ENCODE measurements around the gene PDLIM3. TPM values are rescaled to one million over a fixed set of nuclear protein-coding genes. Genes with fewer than 3 reads are reported as not detected.

PDLIM3 gene
- total RNA-seq, 1 donor: 2.2 TPM

- no peaks in the 10 kb centered on the region for H3K9me3 ChIP-seq (ENCODE audit: low read depth, low read length)
- H3K79me2 ChIP-seq (ENCODE audit: insufficient read depth, low read length): no peaks in the 10 kb centered on the region
- no peak overlapping the region for H3K27ac ChIP-seq (ENCODE audit: low read depth, low read length)
- H3K4me2 ChIP-seq (ENCODE audit: insufficient read depth, low read length): no peak overlapping the region
- H3K4me3 ChIP-seq (ENCODE audit: insufficient read depth, low read length): no peak overlapping the region
- no peak for DNase-seq (ENCODE audit: insufficient read length, low spot score, missing footprints)
- H3K4me1 ChIP-seq (ENCODE audit: insufficient read depth, low read length): no peaks in the 10 kb centered on the region
- no peaks in the 10 kb centered on the region for H4K20me1 ChIP-seq (ENCODE audit: insufficient read depth, low read length)
- H3K36me3 ChIP-seq (ENCODE audit: insufficient read depth, low read length): no peaks in the 10 kb centered on the region
- H2AFZ ChIP-seq (ENCODE audit: low read length): no peak overlapping the region
- TF ChIP-seq CTCF (IDR thresholded peaks at IDR 0.05; ENCODE audit: extremely low read depth, low read depth, low read length): no peak
- H3K27me3 ChIP-seq (ENCODE audit: insufficient read depth, low read length): no peaks in the 10 kb centered on the region
Measured at GRCh38 chr4:185502386-185502785, 32.9 kb downstream of the PDLIM3 start.

GRCh38 chr4:185500576-185500975 is 34.7 kb downstream of the PDLIM3 start:
- no peak overlapping the region for H3K4me3 ChIP-seq (ENCODE audit: insufficient read depth, low read length)
- H3K27ac ChIP-seq (ENCODE audit: low read depth, low read length): no peak overlapping the region
- H3K4me2 ChIP-seq (ENCODE audit: insufficient read depth, low read length): no peak overlapping the region
- DNase-seq (ENCODE audit: insufficient read length, low spot score, missing footprints): no peak
- H4K20me1 ChIP-seq (ENCODE audit: insufficient read depth, low read length): no peaks in the 10 kb centered on the region
- H3K79me2 ChIP-seq (ENCODE audit: insufficient read depth, low read length): no peaks in the 10 kb centered on the region
- H3K27me3 ChIP-seq (ENCODE audit: insufficient read depth, low read length): no peaks in the 10 kb centered on the region
- H2AFZ ChIP-seq (ENCODE audit: low read length): no peak overlapping the region
- TF ChIP-seq CTCF (IDR thresholded peaks at IDR 0.05; ENCODE audit: extremely low read depth, low read depth, low read length): no peak
- no peaks in the 10 kb centered on the region for H3K9me3 ChIP-seq (ENCODE audit: low read depth, low read length)
- H3K4me1 ChIP-seq (ENCODE audit: insufficient read depth, low read length): no peaks in the 10 kb centered on the region
- no peaks in the 10 kb centered on the region for H3K36me3 ChIP-seq (ENCODE audit: insufficient read depth, low read length)

GRCh38 chr4:185500035-185500434 is 35.3 kb downstream of the PDLIM3 start:
- TF ChIP-seq CTCF (IDR thresholded peaks at IDR 0.05; ENCODE audit: extremely low read depth, low read depth, low read length): no peak
- Histone ChIP-seq H3K36me3 (ENCODE audit: insufficient read depth, low read length) (no peaks in the 10 kb centered on the region), H2AFZ (ENCODE audit: low read length) (no peak overlapping the region), H3K4me3 (ENCODE audit: insufficient read depth, low read length) (no peak overlapping the region), H3K27ac (ENCODE audit: low read depth, low read length) (no peak overlapping the region), H3K79me2 (ENCODE audit: insufficient read depth, low read length) (no peaks in the 10 kb centered on the region), H3K4me2 (ENCODE audit: insufficient read depth, low read length) (no peak overlapping the region), H3K9me3 (ENCODE audit: low read depth, low read length) (no peaks in the 10 kb centered on the region), H3K4me1 (ENCODE audit: insufficient read depth, low read length) (no peaks in the 10 kb centered on the region), H4K20me1 (ENCODE audit: insufficient read depth, low read length) (no peaks in the 10 kb centered on the region), H3K27me3 (ENCODE audit: insufficient read depth, low read length) (no peaks in the 10 kb centered on the region)
- DNase-seq (ENCODE audit: insufficient read length, low spot score, missing footprints): no peak

- H3K4me3 ChIP-seq (ENCODE audit: insufficient read depth, low read length): no peak overlapping the region
- no peaks in the 10 kb centered on the region for H3K79me2 ChIP-seq (ENCODE audit: insufficient read depth, low read length)
- no peak for TF ChIP-seq CTCF (IDR thresholded peaks at IDR 0.05; ENCODE audit: extremely low read depth, low read depth, low read length)
- no peaks in the 10 kb centered on the region for H4K20me1 ChIP-seq (ENCODE audit: insufficient read depth, low read length)
- no peak overlapping the region for H2AFZ ChIP-seq (ENCODE audit: low read length)
- no peak overlapping the region for H3K4me2 ChIP-seq (ENCODE audit: insufficient read depth, low read length)
- no peak overlapping the region for H3K27ac ChIP-seq (ENCODE audit: low read depth, low read length)
- no peaks in the 10 kb centered on the region for H3K27me3 ChIP-seq (ENCODE audit: insufficient read depth, low read length)
- no peaks in the 10 kb centered on the region for H3K9me3 ChIP-seq (ENCODE audit: low read depth, low read length)
- DNase-seq (ENCODE audit: insufficient read length, low spot score, missing footprints): no peak
- H3K36me3 ChIP-seq (ENCODE audit: insufficient read depth, low read length): no peaks in the 10 kb centered on the region
- H3K4me1 ChIP-seq (ENCODE audit: insufficient read depth, low read length): no peaks in the 10 kb centered on the region
Measured at GRCh38 chr4:185488650-185489049, 46.7 kb downstream of the PDLIM3 start.

Data from osteoblast (primary cell).